ENCODE data around the gene TNFRSF18. TPM values are rescaled to one million over a fixed set of nuclear protein-coding genes. Genes with fewer than 3 reads are reported as not detected.

Gene TNFRSF18
- total RNA-seq, 1 donor from 2014 or later, result 254 TPM

- intact Hi-C loops (cut with micrococcal nuclease), result no loop called here
- no peak overlapping the region for H3K4me3 Mint-ChIP-seq
- no peaks in the 10 kb centered on the region for H3K27me3 Mint-ChIP-seq
- H3K9me3 Mint-ChIP-seq, result no peaks in the 10 kb centered on the region
- no peak overlapping the region for H3K27ac Mint-ChIP-seq
- H3K36me3 Mint-ChIP-seq (ENCODE audit: low read depth), result no peaks in the 10 kb centered on the region
- no peak for DNase-seq
- H3K4me1 Mint-ChIP-seq, result peaks cover under 1% of the 10 kb centered on the region
These were observed 41.5 kb downstream of the TNFRSF18 start for GRCh38 chr1:1164701-1165451.

DNA sequence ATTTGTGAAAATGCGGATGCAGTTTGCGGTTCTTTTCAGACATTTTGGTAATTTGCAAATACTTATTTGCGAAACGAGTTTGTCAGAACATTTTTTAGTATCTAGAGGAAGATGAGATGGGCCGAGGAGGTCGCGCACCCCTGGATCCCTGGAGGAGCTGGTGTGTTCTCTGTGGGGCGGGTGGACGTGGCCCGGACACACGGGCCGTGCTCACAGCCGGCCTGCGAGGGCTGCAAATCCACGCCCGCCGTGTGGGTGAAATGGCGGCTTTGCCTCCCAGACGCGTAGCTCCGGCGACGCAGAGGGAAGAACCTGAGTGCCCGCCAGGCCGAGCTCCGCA is 42.1 kb downstream of the TNFRSF18 start:
- no peaks in the 10 kb centered on the region for H3K4me1 Mint-ChIP-seq
- no peak overlapping the region for H3K27ac Mint-ChIP-seq
- H3K36me3 Mint-ChIP-seq (ENCODE audit: low read depth), result no peaks in the 10 kb centered on the region
- intact Hi-C loops (cut with micrococcal nuclease), result no loop called here
- no peaks in the 10 kb centered on the region for H3K27me3 Mint-ChIP-seq
- DNase-seq, result no peak
- H3K4me3 Mint-ChIP-seq, result no peak overlapping the region
- no peaks in the 10 kb centered on the region for H3K9me3 Mint-ChIP-seq

DNA sequence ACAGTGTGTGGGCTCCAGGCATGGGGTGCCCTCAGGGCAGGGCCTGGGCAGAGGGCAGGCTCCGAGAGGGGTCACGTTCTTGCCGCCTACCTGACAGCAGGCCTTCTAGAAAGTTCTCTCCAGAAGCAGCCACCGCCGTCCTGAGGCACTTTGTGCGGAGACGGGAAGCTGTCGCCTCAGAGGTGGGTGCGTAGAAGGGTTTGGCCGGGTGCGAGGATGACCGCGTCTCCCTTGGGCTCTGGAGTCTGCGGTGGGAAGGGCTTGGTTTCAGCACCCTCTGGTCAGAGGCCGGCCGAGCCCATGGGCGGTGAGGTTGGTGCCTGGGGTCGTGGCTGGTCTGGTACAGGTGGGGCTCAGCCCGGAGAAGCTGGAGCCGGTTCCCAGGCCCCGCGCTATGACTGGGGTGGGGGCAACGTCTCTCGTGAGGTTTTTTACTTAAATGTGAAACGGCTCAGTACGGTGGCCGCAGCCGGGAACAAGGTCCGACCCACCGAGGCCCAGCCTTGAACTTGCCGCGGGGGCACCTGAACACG is 42.8 kb downstream of the TNFRSF18 start:
- Mint-ChIP-seq H3K36me3 (ENCODE audit: low read depth) (no peaks in the 10 kb centered on the region), H3K9me3 (no peaks in the 10 kb centered on the region), H3K4me3 (no peak overlapping the region), H3K27me3 (no peaks in the 10 kb centered on the region), H3K4me1 (no peaks in the 10 kb centered on the region), H3K27ac (no peak overlapping the region)
- DNase-seq, result no peak
- intact Hi-C loops (cut with micrococcal nuclease), result no loop called here

GRCh38 chr1:1162597-1163537 is 43.5 kb downstream of the TNFRSF18 start:
- no peak overlapping the region for H3K27ac Mint-ChIP-seq
- no peaks in the 10 kb centered on the region for H3K9me3 Mint-ChIP-seq
- H3K4me3 Mint-ChIP-seq, result no peak overlapping the region
- no peaks in the 10 kb centered on the region for H3K36me3 Mint-ChIP-seq (ENCODE audit: low read depth)
- intact Hi-C loops (cut with micrococcal nuclease), result no loop called here
- H3K4me1 Mint-ChIP-seq, result no peaks in the 10 kb centered on the region
- no peaks in the 10 kb centered on the region for H3K27me3 Mint-ChIP-seq
- no peak for DNase-seq

DNA sequence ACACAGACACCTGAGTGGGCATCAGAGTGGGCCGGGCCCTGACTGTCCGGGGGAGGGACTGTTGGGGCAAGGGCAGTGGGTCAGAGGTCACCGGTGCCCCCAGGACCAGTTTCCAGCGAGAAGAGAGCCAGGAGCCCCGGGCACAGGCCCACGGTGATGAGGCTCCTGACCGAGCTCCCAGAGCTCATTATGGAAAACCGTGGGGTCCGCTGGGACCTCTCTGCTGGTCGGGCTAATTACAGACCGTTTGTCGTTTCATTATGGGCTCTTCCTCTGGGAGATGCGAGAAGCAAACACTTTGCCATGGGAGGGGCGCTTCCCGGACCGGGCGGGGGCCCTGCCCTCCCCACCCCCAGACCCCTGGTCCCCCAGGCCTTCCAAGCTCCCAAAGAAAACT is 44.7 kb downstream of the TNFRSF18 start:
- H3K27ac Mint-ChIP-seq, result no peak overlapping the region
- no peak for DNase-seq
- H3K36me3 Mint-ChIP-seq (ENCODE audit: low read depth), result no peaks in the 10 kb centered on the region
- H3K4me3 Mint-ChIP-seq, result no peak overlapping the region
- no peaks in the 10 kb centered on the region for H3K4me1 Mint-ChIP-seq
- H3K9me3 Mint-ChIP-seq, result no peaks in the 10 kb centered on the region
- no peaks in the 10 kb centered on the region for H3K27me3 Mint-ChIP-seq
- intact Hi-C loops (cut with micrococcal nuclease), result no loop called here

DNA sequence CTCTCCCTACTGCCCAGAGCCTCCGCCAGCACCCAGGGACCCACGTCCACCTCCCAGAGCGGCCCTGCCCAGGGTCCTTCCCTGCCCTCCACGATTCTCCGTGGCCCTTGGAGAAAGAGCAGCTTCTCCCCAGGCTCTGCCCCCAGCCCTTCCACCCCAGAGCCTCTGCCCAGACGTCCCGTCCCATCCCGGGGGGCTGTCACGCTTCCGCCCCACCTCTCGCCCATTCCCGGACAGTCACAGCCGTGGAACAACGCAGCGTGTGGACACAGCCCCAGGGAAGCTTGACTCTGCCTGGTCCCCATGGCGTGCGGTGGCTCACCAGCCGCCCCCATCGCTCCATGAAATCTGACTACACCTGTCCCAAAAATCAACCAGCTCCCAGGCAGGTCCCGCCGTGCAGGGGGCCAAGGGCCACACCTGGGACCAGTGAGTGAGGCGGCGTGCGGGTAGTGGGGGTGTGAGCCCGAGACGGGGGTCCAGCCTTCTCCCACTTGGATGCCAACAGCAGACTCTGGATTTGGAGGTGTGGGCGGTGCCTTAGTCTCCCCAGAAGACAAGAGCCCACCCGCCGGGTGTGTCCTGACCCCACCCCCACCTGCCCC is 45.2 kb downstream of the TNFRSF18 start:
- intact Hi-C loops (cut with micrococcal nuclease), result no loop called here
- no peak for DNase-seq
- H3K9me3 Mint-ChIP-seq, result no peaks in the 10 kb centered on the region

GRCh38 chr1:1160281-1160930 is 46.0 kb downstream of the TNFRSF18 start:
- DNase-seq, result no peak
- H3K4me3 Mint-ChIP-seq, result no peak overlapping the region
- H3K27ac Mint-ChIP-seq, result no peak overlapping the region
- intact Hi-C loops (cut with micrococcal nuclease), result no loop called here
- no peaks in the 10 kb centered on the region for H3K9me3 Mint-ChIP-seq
- no peaks in the 10 kb centered on the region for H3K36me3 Mint-ChIP-seq (ENCODE audit: low read depth)
- H3K4me1 Mint-ChIP-seq, result no peaks in the 10 kb centered on the region
- no peaks in the 10 kb centered on the region for H3K27me3 Mint-ChIP-seq

More for the DNA sequence above, 45.2 kb downstream of the TNFRSF18 start:
- H3K4me3 Mint-ChIP-seq, result no peak overlapping the region
- no peak overlapping the region for H3K27ac Mint-ChIP-seq
- no peaks in the 10 kb centered on the region for H3K27me3 Mint-ChIP-seq
- no peaks in the 10 kb centered on the region for H3K36me3 Mint-ChIP-seq (ENCODE audit: low read depth)
- no peaks in the 10 kb centered on the region for H3K4me1 Mint-ChIP-seq

DNA sequence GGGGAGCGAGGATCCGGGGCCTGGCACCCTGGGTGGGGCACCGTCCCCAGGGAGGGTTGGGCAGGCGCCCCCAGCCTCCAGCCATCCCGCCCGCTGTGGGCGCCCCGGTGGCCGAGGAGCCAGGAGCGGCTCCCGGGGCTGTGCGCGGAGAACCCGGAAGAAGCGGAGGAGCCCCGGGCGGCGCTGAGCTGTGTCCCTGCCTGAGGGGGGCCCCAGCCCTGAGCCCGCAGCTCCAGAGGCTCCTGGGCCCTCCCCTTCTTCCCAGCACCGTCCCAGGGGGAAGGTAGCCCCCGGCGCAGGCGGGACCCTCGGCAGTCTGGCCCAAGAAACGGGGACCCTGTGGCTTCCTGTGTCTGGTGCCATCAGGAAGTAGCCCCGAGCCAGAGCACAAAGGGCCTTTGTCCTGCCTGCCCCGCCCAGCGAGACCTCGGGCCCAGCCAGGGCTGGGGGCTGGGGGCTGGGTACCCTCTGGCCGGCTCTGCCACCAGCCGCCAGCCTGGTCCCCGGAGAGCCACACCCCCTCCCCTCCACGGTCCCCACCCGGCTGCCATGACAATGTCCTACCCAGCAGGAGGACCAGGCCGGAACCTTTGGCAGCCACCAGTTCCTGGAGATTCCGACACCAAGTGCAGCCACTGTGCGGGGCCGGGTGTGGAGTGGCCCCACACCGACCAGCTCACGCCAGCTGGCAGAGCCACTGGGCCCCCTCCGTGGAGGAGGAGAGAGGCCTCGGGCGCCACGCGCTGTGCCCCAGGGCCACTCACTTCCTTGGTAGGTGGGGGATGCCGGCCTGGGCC is 48.3 kb downstream of the TNFRSF18 start:
- Mint-ChIP-seq H3K27ac (no peak overlapping the region), H3K9me3 (peaks cover 4% of the 10 kb centered on the region)
- intact Hi-C loops (cut with micrococcal nuclease), result loop anchor here (5.0 kb wide), 1 partner anchor 49 kb away; the partner anchor contains the start of gene TNFRSF18

DNA sequence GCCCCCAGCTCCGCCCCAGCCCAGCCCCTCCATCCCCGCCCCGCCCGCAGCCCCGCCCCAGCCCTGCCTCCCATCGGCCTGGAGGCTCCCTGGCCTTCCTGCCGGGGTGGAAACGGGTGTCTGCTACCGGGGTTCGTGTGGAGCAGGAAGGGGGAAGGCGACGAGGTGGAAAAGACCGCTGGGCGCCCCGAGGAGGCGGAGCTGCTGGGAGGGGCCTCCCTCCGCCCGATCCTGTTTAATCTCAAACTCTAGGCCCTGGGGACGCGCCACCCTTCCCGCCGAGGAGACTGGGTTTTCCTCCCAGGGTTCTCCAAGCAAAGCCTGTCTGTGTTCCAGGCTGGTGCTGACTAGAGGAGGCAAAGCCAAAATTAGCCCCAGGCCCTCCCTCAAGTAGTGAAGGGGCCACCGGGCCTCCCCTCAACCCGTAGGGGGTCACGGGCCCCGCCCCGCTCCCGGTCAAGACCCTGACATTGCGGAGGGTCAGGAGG is 48.9 kb downstream of the TNFRSF18 start:
- peak; percentile 89 for DNase-seq
- H3K36me3 Mint-ChIP-seq (ENCODE audit: low read depth), result peaks cover 5% of the 10 kb centered on the region
- H3K9me3 Mint-ChIP-seq, result peaks cover 11% of the 10 kb centered on the region
- peak overlapping the region; percentile 71 for H3K4me3 Mint-ChIP-seq
- peak overlapping the region; percentile 58 for H3K27ac Mint-ChIP-seq
- no peaks in the 10 kb centered on the region for H3K4me1 Mint-ChIP-seq
- no peaks in the 10 kb centered on the region for H3K27me3 Mint-ChIP-seq
- intact Hi-C loops (cut with micrococcal nuclease), result loop anchor here (5.0 kb wide), 1 partner anchor 50 kb away; the partner anchor contains the start of gene TNFRSF18

More for the DNA sequence above, 48.3 kb downstream of the TNFRSF18 start:
- Mint-ChIP-seq H3K27me3 (no peaks in the 10 kb centered on the region), H3K36me3 (ENCODE audit: low read depth) (peaks cover 2% of the 10 kb centered on the region), H3K4me3 (peak overlapping the region; percentile 54), H3K4me1 (no peaks in the 10 kb centered on the region)
- peak; percentile 82 for DNase-seq

- peak overlapping the region; percentile 49 for H3K4me3 Mint-ChIP-seq
- peaks cover 14% of the 10 kb centered on the region for H3K9me3 Mint-ChIP-seq
- peaks cover 5% of the 10 kb centered on the region for H3K36me3 Mint-ChIP-seq (ENCODE audit: low read depth)
- no peak for DNase-seq
- intact Hi-C loops (cut with micrococcal nuclease), result loop anchor here (5.0 kb wide), 1 partner anchor 50 kb away; the partner anchor contains the start of gene TNFRSF18
- peak overlapping the region; percentile 41 for H3K27ac Mint-ChIP-seq
- H3K27me3 Mint-ChIP-seq, result no peaks in the 10 kb centered on the region
- no peaks in the 10 kb centered on the region for H3K4me1 Mint-ChIP-seq
These were observed 49.4 kb downstream of the TNFRSF18 start for GRCh38 chr1:1157033-1157365.

GRCh38 chr1:1156140-1157032 is 50.0 kb downstream of the TNFRSF18 start:
- H3K27me3 Mint-ChIP-seq, result no peaks in the 10 kb centered on the region
- no peaks in the 10 kb centered on the region for H3K4me1 Mint-ChIP-seq
- H3K27ac Mint-ChIP-seq, result peak overlapping the region; percentile 41
- DNase-seq, result no peak
- peaks cover 14% of the 10 kb centered on the region for H3K9me3 Mint-ChIP-seq
- H3K4me3 Mint-ChIP-seq, result peak overlapping the region; percentile 49
- intact Hi-C loops (cut with micrococcal nuclease), result loop anchor here (5.0 kb wide), 1 partner anchor 51 kb away; the partner anchor contains the start of gene TNFRSF18
- peaks cover 5% of the 10 kb centered on the region for H3K36me3 Mint-ChIP-seq (ENCODE audit: low read depth)

DNA sequence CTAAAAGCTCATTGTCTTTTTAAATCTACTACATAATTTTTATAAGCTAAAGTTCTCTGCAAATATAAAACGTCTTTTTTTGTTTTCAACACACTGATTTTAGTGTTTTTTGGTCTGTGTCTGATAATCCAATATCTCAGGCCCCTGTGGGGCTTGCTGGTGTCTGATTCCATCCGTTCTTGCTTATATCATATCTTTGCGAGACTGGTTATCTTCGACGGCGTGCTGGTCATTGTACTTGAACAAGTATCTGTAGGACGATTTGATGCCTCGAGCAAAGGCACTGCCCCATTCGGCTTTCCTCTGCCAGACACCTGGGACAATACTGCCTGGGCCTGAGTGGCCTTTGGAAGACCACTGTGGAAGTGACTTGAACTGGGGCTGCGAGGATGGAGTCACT is 51.1 kb downstream of the TNFRSF18 start:
- intact Hi-C loops (cut with micrococcal nuclease), result loop anchor here (5.0 kb wide), 1 partner anchor 52 kb away; the partner anchor contains the start of gene TNFRSF18
- H3K9me3 Mint-ChIP-seq, result peaks cover 14% of the 10 kb centered on the region
- no peak for DNase-seq
- no peaks in the 10 kb centered on the region for H3K27me3 Mint-ChIP-seq
- peaks cover 5% of the 10 kb centered on the region for H3K36me3 Mint-ChIP-seq (ENCODE audit: low read depth)
- H3K27ac Mint-ChIP-seq, result no peak overlapping the region
- no peak overlapping the region for H3K4me3 Mint-ChIP-seq
- H3K4me1 Mint-ChIP-seq, result no peaks in the 10 kb centered on the region

Measured in activated CD4-positive, alpha-beta T cell treated with anti-CD3 and anti-CD28 coated beads, Interleukin-2, amount 10 ng/mL, durations not matched to agents 24 days and 14 days (primary cell).